Osteoblast (primary cell): Measurements from ENCODE around the gene RET. TPM values are rescaled to one million over a fixed set of nuclear protein-coding genes. Genes with fewer than 3 reads are reported as not detected.

Experiments used
- DNase-seq: peaks from one replicate; pipeline ENCODE4 v3.0.0; 2011; ENCODE audit warnings: low spot score, mixed read lengths; ENCODE audit not compliant: insufficient read length; ENCODE audit errors: missing footprints
- H2AFZ ChIP-seq: 2 replicates; pipeline ENCODE4 v1.6.0; 2011; ENCODE audit warnings: mild to moderate bottlenecking, low read length
- H3K27ac ChIP-seq: 2 replicates; pipeline ENCODE4 v1.5.1; 2011; ENCODE audit warnings: mild to moderate bottlenecking, low read depth, low read length, moderate library complexity
- H3K27me3 ChIP-seq: 2 replicates; pipeline ENCODE4 v1.6.0; 2012; ENCODE audit warnings: mild to moderate bottlenecking, control low read depth, inconsistent platforms, low read length, moderate library complexity; ENCODE audit not compliant: insufficient read depth
- H3K36me3 ChIP-seq: 2 replicates; pipeline ENCODE4 v1.5.1; 2011; ENCODE audit warnings: mild to moderate bottlenecking, low read length, control low read depth, moderate library complexity; ENCODE audit not compliant: insufficient read depth
- H3K4me1 ChIP-seq: 2 replicates; pipeline ENCODE4 v1.5.1; 2011; ENCODE audit warnings: mild to moderate bottlenecking, low read length, control low read depth, moderate library complexity; ENCODE audit not compliant: insufficient read depth
- H3K4me2 ChIP-seq: 2 replicates; pipeline ENCODE4 v1.6.0; 2011; ENCODE audit warnings: mild to moderate bottlenecking, low read length; ENCODE audit not compliant: insufficient read depth
- H3K4me3 ChIP-seq: fragments of 200-600 bp; sonication (generic); 3 replicates; pipeline ENCODE4 v1.5.1; 2012; ENCODE audit warnings: mild to moderate bottlenecking, low read length, inconsistent platforms; ENCODE audit not compliant: insufficient read depth
- H3K79me2 ChIP-seq: 2 replicates; pipeline ENCODE4 v1.6.0; 2012; ENCODE audit warnings: mild to moderate bottlenecking, low read length, control low read depth, inconsistent platforms; ENCODE audit not compliant: insufficient read depth
- H3K9me3 ChIP-seq: 2 replicates; pipeline ENCODE4 v1.5.1; 2011; ENCODE audit warnings: low read depth, low read length, control low read depth
- H4K20me1 ChIP-seq: 2 replicates; pipeline ENCODE4 v1.6.0; 2012; ENCODE audit warnings: mild to moderate bottlenecking, low read length, control low read depth; ENCODE audit not compliant: insufficient read depth
- total RNA-seq: library from RNA; depleted of rRNA; stranded (reverse); fragments of >200 nt; gene quantifications from 2 replicates; pipeline ENCODE4 v1.2.3, GENCODE V29; 2012
- TF ChIP-seq, protein P1 (sequence below): IDR thresholded peaks from 2 replicates; pipeline ENCODE4 v1.5.1; 2011; ENCODE audit warnings: mild to moderate bottlenecking, low read depth, low read length, moderate library complexity; ENCODE audit errors: extremely low read depth

Gene RET
- total RNA-seq, 1 donor, result under 0.01 TPM

DNA sequence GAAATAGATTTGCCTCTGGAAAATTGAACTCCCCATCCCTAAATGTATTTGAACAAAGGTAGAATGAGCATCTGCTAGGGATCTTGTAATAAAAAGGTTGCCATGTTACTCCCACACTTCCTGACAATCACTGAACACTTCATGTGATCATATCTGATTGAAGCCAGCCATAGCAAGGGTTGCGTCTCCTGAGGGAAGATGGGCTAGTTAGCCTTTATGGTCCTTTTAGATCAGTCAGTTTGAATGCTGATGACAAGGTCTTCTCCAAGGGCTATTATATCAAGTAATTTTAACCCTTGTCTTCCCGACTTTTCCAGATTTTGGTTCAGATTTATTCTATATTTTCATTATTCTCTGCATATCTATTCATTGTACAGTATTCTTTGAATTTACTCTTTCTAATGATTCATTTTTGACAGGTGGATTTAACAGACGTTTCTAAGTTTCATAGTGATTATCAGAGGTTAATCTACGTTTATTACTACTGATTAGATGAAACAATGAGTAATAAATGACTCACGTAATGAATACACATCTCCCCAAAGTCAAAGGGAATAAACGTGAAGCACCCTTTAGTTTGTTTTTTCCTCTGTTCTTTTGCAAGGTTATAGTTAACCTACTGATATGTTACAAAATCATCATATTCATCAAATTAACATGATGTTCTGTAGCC, 89.5 kb downstream of the RET start:
- Histone ChIP-seq H3K4me3 (no peak overlapping the region), H3K27me3 (no peaks in the 10 kb centered on the region), H3K36me3 (peaks cover 53% of the 10 kb centered on the region), H3K4me2 (no peak overlapping the region), H3K27ac (no peak overlapping the region), H3K9me3 (no peaks in the 10 kb centered on the region), H2AFZ (no peak overlapping the region), H4K20me1 (peaks cover 3% of the 10 kb centered on the region), H3K79me2 (peaks cover 72% of the 10 kb centered on the region), H3K4me1 (peaks cover 4% of the 10 kb centered on the region)
- no peak for DNase-seq
- TF ChIP-seq, protein P1, sequence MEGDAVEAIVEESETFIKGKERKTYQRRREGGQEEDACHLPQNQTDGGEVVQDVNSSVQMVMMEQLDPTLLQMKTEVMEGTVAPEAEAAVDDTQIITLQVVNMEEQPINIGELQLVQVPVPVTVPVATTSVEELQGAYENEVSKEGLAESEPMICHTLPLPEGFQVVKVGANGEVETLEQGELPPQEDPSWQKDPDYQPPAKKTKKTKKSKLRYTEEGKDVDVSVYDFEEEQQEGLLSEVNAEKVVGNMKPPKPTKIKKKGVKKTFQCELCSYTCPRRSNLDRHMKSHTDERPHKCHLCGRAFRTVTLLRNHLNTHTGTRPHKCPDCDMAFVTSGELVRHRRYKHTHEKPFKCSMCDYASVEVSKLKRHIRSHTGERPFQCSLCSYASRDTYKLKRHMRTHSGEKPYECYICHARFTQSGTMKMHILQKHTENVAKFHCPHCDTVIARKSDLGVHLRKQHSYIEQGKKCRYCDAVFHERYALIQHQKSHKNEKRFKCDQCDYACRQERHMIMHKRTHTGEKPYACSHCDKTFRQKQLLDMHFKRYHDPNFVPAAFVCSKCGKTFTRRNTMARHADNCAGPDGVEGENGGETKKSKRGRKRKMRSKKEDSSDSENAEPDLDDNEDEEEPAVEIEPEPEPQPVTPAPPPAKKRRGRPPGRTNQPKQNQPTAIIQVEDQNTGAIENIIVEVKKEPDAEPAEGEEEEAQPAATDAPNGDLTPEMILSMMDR, result no peak

DNA sequence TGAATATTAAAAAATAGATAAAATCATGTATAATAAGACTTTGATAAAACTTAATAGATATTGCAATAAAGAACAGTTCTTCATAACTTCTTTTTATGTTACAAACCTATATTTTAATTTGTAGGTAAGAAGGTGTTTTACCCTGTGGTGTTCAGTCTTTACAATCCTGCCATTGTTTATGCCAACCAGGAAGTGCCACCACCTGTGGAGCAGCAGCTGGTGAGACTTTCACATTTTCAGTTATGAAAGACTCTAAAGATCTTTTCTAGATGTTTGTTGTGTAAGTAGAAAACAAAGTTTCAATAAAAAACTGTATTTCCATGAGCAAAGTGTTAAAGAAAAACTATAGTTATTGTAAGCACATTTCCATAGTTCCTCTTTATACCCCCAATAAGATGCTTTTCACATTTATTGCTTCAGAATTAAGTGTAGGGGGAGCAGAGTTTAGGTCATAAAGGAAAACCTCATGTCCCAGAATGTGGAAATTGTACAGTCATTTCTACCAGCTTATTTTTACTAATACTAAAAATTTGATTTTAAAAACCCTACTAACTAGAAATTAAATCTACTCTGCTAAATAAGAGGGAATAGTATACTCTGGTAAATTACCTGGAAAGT, 90.1 kb downstream of the RET start:
- Histone ChIP-seq H2AFZ (no peak overlapping the region), H3K9me3 (no peaks in the 10 kb centered on the region), H3K27ac (no peak overlapping the region), H3K27me3 (no peaks in the 10 kb centered on the region), H3K36me3 (peaks cover 54% of the 10 kb centered on the region), H4K20me1 (peaks cover 3% of the 10 kb centered on the region), H3K4me3 (no peak overlapping the region), H3K4me1 (peaks cover 2% of the 10 kb centered on the region), H3K79me2 (peaks cover 69% of the 10 kb centered on the region), H3K4me2 (no peak overlapping the region)
- TF ChIP-seq, protein P1, result no peak
- DNase-seq, result no peak

DNA sequence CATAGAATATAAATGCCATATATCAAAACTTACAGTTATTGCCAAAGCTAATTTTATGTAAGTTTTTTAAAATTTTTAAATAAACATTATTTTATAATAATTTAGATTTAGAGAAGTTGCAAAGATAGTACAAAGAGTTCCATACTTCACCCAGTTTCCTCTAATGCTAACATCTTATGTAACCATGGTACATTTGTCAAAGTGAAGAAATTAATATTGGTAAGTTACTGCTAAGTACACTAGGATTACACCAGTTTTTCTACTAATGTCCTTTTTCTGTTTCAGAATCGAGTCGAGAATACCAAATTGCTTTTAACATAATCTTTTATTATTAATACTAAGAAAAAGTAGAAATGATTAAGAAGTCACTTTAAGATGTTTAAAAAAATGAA, 90.6 kb downstream of the RET start:
- no peak overlapping the region for H3K4me3 ChIP-seq
- no peaks in the 10 kb centered on the region for H3K9me3 ChIP-seq
- peaks cover 3% of the 10 kb centered on the region for H4K20me1 ChIP-seq
- H3K79me2 ChIP-seq, result peaks cover 68% of the 10 kb centered on the region
- no peak overlapping the region for H3K4me2 ChIP-seq
- peaks cover 54% of the 10 kb centered on the region for H3K36me3 ChIP-seq
- peaks cover 2% of the 10 kb centered on the region for H3K4me1 ChIP-seq
- no peak for DNase-seq
- TF ChIP-seq, protein P1, result no peak
- no peaks in the 10 kb centered on the region for H3K27me3 ChIP-seq
- H3K27ac ChIP-seq, result no peak overlapping the region
- H2AFZ ChIP-seq, result no peak overlapping the region

DNA sequence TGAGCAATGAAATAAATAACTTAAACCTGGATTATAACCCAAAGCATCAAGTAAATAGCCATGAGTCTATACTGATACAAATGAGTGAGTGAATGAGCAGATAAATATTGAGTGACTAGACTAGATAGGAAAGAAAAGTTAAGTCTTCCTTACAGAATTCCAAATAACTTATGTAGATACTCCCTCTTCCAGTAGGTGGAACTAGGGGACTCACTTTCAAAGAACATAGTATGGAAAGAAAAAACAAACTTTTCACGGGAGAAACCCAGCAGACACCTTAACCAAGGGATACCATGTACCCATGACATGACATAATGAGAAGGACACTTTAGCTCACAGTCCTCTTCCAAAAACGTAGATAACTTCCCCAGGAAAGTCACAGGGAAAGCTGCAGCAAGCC, 93.6 kb downstream of the RET start:
- TF ChIP-seq, protein P1, result peak; percentile 36
- no peak for DNase-seq
- no peak overlapping the region for H3K4me3 ChIP-seq
- no peak overlapping the region for H3K27ac ChIP-seq
- H4K20me1 ChIP-seq, result peaks cover 3% of the 10 kb centered on the region
- H3K79me2 ChIP-seq, result peaks cover 70% of the 10 kb centered on the region
- no peaks in the 10 kb centered on the region for H3K9me3 ChIP-seq
- H3K4me1 ChIP-seq, result peaks cover 2% of the 10 kb centered on the region
- H3K27me3 ChIP-seq, result no peaks in the 10 kb centered on the region
- H3K36me3 ChIP-seq, result peaks cover 57% of the 10 kb centered on the region
- H2AFZ ChIP-seq, result no peak overlapping the region
- H3K4me2 ChIP-seq, result no peak overlapping the region
